Lower leg skin (tissue), 3 donors: ENCODE measurements around the gene FREM2.

ENCODE experiments used
- CTCF ChIP-seq, 3 donors: fragments of 450-650 bp; IDR thresholded peaks; one replicate each; pipeline ENCODE4 v1.5.1; 2016; ENCODE audit warnings: antibody characterized with exemption in 3 of 3, mild to moderate bottlenecking in 3 of 3, moderate library complexity in 2 of 3
- POLR2A ChIP-seq, 2 donors: fragments of 450-650 bp; IDR thresholded peaks; one replicate each; pipeline ENCODE4 v1.6.1; 2016 to 2017; ENCODE audit warnings: antibody characterized with exemption in 2 of 2, mild to moderate bottlenecking in 1 of 2, moderate library complexity in 1 of 2

DNA sequence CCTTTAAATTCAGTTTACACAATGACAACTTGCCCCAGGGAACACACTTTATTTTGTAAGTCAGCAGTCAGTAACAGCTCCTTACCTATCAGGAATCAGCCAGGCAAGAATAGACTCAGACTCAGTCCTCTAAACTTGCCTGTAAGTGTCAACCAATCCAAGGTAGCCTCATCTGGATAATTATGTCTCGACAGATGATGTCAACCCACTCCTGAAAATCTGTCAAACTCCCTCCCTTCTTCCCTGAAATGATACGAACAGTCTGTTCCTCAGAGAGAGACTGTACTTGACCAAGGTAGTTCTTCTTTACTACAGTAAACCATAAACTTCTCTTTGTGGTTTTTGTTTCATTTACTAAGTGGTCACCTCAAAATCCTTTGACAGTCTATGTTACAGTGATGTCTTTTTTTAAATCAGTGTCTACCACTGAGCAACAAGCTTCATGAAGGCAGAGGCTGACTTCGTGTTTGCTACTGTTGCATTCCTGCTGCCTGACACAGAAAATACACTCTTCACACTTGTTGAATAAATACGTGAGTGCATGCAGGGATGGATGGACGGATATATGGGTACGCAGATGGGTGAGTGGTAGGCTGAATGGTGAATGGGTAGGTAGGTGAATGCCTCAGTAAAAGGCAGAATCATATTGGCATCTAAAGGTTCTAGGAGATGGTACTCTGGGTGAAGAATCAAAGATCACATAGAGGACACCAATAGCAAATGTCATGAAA lies 17.5 kb upstream of the FREM2 start:
- TF ChIP-seq CTCF (IDR thresholded peaks at IDR 0.05) (no peak), POLR2A (IDR thresholded peaks at IDR 0.05) (no peak)
